OCI-LY7 (cell line): ENCODE results near the gene ANKRD10.

Experiments used
- EZH2phosphoT487 ChIP-seq: fragments of 200-600 bp; sonication (generic); IDR thresholded peaks from 2 replicates; pipeline ENCODE4 v1.6.1; 2018; ENCODE audit warnings: low read depth, borderline replicate concordance, mild to moderate bottlenecking, mixed run types, antibody characterized with exemption, low read length, moderate library complexity, mixed read lengths
- TF ChIP-seq, protein P1 (sequence below): fragments of 200-600 bp; sonication (generic); conservative IDR thresholded peaks from 2 replicates; pipeline ENCODE4 v1.5.1; 2014; ENCODE audit warnings: mild to moderate bottlenecking, antibody characterized with exemption, low read length, moderate library complexity, mixed read lengths

GRCh38 chr13:110854866-110855265 is 60.0 kb downstream of the ANKRD10 start:
- TF ChIP-seq, protein P1, sequence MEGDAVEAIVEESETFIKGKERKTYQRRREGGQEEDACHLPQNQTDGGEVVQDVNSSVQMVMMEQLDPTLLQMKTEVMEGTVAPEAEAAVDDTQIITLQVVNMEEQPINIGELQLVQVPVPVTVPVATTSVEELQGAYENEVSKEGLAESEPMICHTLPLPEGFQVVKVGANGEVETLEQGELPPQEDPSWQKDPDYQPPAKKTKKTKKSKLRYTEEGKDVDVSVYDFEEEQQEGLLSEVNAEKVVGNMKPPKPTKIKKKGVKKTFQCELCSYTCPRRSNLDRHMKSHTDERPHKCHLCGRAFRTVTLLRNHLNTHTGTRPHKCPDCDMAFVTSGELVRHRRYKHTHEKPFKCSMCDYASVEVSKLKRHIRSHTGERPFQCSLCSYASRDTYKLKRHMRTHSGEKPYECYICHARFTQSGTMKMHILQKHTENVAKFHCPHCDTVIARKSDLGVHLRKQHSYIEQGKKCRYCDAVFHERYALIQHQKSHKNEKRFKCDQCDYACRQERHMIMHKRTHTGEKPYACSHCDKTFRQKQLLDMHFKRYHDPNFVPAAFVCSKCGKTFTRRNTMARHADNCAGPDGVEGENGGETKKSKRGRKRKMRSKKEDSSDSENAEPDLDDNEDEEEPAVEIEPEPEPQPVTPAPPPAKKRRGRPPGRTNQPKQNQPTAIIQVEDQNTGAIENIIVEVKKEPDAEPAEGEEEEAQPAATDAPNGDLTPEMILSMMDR: no peak
- no peak for TF ChIP-seq EZH2phosphoT487
